Fibroblast of skin of left quadriceps (primary cell): ENCODE results near the gene FOXC2.

ENCODE experiments used
- DNase-seq, 2 experiments: peaks; one replicate each; pipeline ENCODE4 v3.0.0-alpha.2; 2013; ENCODE audit warnings: low read depth in 2 of 2

FOXC2 gene

DNA sequence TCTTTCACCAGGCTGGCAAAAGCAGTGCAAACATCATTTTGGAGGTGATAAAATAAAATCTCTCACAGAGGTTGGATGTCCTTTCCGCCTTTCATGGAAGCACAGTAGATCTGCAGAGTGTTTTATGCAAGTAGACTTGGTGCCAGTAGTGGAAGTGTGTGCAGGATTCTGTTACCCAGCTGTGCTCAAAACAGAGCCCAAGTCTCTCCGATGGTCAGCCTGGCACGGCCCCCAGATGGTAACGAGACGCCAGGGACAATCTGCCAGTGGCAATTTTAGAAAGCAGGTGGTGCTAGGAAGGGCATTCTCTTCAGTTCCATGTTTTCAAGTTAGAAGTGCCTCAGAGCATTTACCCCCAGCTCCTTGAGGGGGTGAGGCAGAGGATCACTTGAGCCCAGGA lies 10.1 kb upstream of the FOXC2 start:
- no peak for DNase-seq

DNA sequence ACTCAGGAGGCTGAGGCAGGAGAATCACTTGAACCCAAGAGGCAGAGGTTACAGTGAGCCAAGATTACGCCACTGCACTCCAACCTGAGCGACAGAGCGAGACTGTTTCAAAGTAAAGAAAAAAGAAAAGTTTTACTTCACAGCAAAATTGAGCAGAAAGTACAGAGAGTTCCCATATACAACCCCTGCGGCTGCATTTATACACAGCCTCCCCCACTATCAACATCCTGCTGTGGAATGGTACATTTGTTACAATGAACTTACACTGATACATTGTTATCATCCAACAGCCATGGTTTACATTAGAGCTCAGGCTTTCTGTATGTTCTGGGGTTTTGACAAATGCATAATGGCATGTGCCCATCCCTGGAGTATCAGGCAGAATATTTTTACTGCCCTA lies 9.0 kb upstream of the FOXC2 start:
- no peak for DNase-seq

DNA sequence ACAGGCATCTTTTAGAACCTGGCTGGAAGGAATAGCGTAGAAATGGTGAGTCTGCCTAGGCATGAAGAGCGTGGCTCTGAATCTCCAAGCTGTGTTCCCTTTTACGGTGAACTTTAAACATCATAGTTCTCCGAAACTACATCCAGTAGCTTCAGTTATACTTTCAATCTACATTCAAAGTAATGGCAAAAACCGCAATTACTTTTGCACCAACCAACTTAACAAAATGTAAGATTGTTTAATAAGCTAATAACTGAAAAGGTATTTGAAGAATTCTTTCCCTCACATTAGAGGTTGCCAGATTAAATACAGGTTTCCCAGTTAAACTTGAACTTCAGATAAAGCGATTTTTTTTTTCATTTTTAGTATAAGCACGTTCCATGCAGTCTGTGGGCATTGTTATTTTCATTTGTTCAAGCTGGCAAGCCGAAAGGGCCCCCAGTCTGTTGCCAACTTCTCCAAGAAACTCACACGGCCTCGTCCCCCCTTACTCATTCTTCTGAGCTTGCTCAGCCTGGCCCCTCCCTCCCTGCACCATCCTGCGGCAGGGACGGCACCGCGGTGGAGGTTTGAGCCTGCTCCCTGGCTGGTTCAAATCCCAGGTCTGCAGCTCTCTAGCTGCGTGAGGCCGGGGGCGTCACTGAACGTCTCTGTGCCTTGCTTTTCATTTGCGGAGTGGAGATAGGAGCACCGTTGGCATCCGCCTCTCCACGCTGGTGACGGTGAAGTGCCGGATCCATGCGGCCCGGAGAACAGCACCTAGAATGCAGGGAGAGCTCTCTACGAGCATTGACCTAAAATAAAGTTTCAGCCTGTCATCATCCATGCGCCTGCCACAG lies 8.1 kb upstream of the FOXC2 start:
- no peak for DNase-seq

DNA sequence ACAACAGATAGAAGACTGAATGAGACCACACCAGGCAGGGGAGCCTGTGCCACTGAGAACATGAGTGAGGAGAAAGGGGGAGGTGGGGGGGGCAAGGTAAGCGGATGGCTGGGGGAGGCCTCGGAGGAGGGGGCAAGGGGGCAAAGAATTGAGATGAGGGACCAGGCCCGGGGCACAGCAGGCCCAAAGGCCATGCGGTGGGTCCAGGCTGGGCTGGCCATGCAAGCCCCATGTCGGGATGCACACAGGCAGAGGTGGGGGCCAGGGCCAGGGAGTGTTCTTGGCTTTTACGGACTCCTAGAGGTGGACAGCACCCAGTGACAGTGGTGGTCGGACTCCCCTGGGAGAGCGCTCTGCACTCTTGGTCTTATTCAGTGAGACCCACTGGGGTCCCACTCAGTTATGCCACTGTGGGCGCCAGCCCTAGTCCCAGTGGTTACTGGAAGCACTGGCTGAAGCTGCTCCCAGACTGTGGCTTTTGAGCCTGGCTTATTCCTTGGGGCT lies 6.8 kb upstream of the FOXC2 start:
- DNase-seq = no peak

DNA sequence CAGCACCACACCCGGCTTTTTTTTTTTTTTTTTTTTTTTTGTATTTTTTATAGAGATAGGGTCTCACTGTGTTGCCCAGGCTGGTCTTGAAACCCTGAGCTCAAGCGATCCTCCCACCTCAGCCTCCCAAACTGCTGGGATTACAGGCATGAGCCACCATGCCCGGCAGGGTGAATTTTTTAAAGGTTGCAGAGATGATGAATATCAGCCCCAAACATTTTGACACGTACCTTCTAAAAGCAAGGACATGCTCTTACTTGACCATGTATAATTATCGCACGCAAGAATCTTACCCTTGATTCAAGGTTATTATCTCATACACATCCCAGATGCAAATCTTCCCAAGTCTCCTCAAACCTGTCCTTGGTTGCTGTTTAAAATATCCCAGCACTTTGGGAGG lies 4.3 kb upstream of the FOXC2 start:
- no peak for DNase-seq

DNA sequence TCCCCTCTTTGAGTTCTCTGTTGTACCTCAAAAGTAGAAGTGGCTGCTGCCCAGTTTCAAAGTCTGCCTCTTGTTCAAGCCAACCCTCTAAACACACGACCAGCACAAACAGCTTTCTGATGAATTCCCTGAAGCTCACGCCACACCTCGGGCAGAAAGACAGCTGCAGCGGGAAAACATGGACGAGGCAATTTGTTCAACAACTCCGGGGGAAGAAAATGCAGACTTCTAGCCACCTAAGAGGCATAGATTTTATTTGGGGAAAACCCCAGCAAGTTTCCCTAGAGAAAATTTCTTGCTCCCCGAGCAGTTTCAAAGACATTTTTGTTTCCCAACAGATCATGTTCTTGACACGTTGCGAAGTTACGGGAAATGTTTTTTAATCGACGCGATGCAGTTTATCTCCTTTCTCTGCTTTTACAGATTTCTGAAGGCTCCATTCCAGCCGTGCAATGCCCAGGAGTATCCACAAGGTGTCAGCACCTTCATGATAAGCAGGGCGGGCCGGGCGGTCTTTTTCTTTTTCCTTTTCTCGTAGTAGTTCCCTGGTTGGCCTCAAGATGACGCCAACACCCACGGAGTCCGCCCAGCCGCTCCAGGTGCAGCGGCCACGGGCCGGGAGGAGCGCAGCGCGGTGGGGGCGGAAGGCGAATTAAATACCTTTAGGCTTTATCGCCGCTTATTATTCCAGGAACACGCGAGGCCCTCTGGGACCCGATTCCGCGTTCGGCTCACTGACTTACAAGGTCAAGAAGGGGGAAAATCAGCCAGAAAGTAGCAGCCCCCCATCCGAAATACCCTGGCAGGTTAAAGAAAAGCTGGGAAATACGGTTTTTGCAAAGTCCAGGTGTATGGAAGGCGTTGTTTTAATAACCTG lies 2.9 kb upstream of the FOXC2 start:
- DNase-seq = peak; percentile 73 to 77

DNA sequence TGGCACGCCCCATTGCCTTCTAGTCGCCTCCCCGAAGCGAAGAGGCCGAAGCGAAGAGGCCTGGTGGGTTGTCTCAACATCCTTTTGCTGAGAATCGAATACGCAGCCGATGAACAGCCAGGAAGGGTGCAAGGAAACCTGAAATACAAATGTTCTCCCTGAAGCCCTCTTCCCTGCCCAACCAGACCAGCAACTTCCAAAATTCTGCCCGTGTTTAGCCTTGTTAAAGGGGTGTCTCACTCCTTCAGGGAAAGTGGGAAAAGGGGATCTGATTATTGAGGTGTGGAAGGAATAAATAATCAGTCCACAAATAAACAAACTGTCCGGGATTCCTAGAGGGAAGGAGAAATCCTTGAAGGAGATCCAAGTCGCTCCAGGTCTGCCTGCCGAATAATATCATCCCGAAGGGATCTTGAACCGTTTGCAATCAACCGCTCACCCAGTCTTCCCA lies 1.4 kb upstream of the FOXC2 start:
- no peak for DNase-seq

DNA sequence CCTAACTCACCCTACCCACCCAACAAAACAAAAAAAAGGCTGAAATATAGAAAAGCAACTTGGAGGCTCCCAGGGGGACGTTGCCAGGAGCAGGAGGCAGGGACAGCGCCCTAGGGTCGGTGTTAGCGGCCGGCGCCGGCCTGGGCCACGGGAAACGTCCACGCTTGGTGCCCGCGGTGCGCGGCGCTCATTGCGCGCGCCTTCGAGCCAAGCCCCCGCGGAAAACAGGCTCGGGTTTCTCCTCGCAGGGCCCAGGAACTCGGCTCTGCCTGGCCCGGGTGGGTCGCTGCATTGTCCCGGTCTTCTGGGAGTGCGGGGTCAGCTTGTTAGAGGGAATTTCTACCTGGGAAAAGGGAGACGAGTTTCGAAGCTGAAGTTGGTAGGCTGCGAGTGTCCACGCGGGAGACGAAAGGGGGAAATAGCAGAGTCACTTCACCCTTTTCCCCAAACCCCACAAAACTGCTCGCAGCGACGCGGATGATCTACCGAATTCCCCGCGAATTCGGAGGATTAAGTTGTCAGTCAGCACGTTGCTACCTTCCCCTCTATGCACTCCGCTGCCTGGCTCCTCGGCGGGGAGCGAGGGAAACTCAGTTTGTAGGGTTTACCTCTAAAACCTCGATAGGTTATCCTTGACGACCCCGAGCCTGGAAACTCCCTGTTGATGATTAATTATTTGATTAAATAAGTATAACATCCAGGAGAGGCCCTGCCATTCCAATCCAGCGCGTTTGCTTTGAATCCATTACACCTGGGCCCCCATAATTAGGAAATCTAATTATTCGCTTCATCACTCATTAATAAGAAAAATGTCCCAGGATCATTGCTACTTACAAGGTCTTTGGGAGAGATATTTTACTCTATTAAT lies 751 bp upstream of the FOXC2 start:
- no peak for DNase-seq

DNA sequence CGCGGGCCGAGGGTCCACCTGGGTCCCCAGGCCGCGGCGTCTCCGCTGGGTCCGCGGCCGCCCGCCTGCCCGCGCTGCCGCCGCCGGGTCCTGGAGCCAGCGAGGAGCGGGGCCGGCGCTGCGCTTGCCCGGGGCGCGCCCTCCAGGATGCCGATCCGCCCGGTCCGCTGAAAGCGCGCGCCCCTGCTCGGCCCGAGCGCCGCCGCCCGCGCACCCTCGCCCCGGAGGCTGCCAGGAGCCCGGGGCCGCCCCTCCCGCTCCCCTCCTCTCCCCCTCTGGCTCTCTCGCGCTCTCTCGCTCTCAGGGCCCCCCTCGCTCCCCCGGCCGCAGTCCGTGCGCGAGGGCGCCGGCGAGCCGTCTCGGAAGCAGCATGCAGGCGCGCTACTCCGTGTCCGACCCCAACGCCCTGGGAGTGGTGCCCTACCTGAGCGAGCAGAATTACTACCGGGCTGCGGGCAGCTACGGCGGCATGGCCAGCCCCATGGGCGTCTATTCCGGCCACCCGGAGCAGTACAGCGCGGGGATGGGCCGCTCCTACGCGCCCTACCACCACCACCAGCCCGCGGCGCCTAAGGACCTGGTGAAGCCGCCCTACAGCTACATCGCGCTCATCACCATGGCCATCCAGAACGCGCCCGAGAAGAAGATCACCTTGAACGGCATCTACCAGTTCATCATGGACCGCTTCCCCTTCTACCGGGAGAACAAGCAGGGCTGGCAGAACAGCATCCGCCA lies 504 bp downstream of the FOXC2 start:
- no peak for DNase-seq

DNA sequence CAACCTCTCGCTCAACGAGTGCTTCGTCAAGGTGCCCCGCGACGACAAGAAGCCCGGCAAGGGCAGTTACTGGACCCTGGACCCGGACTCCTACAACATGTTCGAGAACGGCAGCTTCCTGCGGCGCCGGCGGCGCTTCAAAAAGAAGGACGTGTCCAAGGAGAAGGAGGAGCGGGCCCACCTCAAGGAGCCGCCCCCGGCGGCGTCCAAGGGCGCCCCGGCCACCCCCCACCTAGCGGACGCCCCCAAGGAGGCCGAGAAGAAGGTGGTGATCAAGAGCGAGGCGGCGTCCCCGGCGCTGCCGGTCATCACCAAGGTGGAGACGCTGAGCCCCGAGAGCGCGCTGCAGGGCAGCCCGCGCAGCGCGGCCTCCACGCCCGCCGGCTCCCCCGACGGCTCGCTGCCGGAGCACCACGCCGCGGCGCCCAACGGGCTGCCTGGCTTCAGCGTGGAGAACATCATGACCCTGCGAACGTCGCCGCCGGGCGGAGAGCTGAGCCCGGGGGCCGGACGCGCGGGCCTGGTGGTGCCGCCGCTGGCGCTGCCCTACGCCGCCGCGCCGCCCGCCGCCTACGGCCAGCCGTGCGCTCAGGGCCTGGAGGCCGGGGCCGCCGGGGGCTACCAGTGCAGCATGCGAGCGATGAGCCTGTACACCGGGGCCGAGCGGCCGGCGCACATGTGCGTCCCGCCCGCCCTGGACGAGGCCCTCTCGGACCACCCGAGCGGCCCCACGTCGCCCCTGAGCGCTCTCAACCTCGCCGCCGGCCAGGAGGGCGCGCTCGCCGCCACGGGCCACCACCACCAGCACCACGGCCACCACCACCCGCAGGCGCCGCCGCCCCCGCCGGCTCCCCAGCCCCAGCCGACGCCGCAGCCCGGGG lies 1.3 kb downstream of the FOXC2 start:
- no peak for DNase-seq

DNA sequence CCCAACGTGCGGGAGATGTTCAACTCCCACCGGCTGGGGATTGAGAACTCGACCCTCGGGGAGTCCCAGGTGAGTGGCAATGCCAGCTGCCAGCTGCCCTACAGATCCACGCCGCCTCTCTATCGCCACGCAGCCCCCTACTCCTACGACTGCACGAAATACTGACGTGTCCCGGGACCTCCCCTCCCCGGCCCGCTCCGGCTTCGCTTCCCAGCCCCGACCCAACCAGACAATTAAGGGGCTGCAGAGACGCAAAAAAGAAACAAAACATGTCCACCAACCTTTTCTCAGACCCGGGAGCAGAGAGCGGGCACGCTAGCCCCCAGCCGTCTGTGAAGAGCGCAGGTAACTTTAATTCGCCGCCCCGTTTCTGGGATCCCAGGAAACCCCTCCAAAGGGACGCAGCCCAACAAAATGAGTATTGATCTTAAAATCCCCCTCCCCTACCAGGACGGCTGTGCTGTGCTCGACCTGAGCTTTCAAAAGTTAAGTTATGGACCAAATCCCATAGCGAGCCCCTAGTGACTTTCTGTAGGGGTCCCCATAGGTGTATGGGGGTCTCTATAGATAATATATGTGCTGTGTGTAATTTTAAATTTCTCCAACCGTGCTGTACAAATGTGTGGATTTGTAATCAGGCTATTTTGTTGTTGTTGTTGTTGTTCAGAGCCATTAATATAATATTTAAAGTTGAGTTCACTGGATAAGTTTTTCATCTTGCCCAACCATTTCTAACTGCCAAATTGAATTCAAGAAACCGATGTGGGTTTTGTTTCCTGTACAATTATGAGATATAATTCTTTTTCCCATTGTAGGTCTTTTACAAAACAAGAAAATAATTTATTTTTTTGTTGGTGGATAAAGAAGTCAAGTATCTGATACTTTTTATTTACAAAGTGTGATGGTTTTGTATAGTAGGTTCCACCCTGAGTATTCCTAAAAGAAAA lies 2.3 kb downstream of the FOXC2 start:
- DNase-seq = no peak

DNA sequence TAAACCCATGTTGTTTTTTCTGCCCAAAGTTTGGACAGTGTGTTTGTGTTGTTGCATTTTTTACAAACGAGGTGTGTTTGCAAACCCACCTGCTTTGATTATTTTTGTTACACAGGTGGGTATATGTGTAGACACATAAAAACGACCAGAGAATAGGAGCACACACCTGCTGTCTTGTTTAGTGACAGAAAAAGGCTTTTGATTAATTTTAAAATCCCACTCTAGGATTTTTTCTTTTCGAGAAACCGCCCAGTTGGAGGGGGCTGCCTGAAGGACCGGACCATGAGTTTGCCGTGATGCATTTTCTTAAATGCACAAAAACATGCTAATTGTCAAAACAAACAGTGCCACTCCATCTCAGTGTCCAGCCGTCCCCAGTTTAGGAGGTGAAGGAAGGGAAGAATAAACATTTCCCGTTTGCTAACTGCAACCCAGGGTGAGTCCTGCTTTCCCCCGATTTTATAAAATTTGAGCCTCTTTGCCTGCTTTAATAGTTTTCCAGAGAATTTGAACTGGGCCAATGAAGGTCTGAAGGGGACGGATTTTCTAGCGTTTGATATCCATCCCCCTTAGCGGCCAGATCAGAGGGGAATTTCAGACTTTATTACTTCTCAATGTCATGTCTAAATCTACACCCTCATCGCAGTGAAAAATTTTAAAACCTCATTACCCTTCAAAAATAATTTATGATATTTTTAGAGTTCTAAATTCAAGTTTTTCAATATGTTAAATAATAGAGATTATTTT lies 3.2 kb downstream of the FOXC2 start:
- no peak for DNase-seq

DNA sequence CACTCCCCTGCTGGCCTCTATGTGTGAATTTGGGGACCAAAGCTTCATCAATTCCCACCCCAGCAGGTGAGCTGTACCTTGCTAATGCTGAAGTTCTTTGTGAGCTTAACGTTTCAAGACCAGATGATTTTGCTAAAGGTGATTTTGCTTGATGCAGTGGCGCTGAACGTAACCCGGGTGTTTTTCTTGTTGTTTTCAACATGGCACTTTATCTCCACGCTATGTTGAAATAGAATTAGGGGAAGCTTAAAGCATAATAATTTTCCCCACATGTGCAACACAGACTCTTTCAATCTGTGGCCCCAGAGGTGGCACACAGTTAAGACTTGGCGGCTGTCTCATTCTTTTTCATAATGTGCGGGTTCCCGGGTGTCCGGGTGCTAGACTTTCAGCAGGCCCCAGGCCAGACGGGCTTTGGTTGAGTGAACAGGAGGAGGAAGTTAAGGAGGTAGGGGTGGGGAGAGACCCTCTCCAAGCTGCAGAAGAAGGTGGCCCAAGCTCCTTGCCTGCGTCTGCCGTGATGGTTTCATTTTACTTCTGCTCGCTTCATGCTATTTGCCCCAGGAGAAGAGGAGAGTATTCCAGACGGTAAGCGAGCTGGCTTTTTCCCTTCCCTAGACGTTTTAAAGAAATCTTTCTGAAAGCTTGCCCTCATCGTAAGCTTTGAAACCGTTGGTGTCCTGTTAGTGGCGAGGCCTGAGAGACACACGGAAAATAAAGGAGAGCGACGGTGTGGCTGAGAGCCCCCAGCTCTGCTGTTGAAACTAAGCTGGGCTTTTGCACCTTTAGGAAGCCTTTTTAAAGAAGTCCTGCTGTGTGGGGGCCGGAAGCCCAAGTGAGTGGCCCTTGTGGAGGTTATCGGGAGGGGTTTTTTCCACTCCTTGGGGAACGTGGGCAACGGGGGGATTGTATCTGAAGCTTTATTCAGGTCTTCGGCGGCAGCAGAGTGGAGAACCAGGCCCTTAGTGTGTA lies 4.2 kb downstream of the FOXC2 start:
- DNase-seq = no peak

DNA sequence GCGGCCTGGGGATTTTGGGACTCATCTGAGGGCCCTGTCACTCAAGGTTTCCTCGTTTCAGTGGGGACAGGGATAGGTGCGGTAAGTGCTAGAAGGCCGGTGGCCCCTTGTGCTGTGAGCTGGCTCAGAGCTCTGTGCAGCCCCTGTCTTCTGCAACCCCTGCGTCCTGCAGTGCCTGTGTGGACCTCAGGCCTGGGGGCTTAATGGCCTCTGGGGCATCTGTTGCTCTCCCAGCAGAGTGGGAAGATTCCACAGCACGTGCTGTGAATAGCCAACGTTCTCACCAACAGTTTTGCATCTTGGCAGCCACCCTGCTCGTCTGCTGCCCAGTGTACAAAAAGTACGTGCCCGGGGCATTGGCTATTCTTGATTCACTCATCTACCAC lies 4.9 kb downstream of the FOXC2 start:
- DNase-seq = no peak

DNA sequence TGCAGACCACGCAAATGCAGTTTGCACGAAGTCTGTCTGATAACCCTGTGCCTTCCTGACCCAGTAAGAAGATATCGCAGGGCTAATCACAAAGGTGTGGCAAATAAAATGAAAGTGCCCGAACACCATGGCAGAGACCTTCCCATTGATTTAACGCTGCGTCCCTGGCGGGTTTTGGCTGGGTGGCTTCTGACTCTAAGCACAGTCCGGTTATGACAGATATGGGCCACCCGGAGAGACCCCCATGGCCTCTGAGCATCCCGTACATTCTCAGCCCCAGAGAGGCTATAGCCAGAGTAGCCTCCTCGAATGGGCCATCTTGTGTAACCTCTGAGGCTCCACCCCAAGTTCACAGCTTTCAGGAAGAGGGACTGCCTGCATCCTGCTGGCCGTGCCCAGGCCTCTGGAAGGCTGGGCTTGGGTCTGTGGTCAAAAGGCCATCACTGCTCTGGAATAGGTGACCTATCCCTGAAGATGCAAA lies 5.5 kb downstream of the FOXC2 start:
- no peak for DNase-seq

DNA sequence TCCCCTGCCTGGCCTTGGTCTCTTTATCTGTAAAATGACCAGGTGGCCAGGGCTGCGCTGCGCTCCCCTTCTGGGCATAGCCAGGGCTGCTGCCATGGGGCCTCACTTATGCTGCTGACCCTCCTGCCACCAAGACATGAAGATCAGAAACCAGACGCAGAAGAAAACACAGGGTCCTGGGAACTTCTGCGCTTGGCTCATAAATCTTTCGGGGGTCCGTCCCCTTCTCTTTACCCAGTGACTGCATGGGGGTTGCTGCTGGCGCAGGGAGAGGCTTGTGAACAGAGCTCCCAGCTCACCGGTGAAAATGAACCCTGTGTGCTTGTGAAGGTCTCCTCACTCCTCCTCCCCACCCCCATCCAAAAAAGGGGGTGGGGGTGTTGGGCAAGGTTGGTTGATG lies 6.0 kb downstream of the FOXC2 start:
- DNase-seq = no peak

DNA sequence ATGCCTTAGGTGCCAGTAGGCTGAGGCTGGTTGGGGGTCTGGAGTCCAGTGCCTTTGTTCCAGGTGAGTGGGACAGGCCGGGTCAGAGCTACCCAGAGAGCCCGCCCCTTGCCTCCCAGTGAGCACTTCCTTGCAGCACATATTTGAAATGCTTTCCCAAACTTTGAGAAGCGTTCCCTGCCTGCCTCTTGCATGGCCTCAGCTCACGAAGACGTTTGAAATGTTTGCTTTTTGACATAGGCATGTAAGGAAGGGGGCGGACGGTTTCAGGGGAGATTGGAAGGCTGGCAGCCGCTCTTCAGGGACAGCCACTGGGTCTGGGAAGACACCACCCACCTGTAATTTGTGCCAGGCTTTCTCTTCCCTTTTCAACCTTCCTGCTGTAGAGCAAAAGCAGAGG lies 6.6 kb downstream of the FOXC2 start:
- DNase-seq = no peak
